Measurements from ENCODE around the gene FHIP2A. TPM values are rescaled to one million over a fixed set of nuclear protein-coding genes. Genes with fewer than 3 reads are reported as not detected.

The FHIP2A gene
- total and polyA plus RNA-seq, 2 experiments from 2014 or later = 6.7 to 11.8 TPM

- Histone ChIP-seq H3K36me3 (ENCODE audit: insufficient read depth) (peaks cover 37% of the 10 kb centered on the region), H3K27me3 (ENCODE audit: insufficient read depth) (no peaks in the 10 kb centered on the region), H2AFZ (no peak overlapping the region), H3K4me3 (no peak overlapping the region), H4K20me1 (replicated peaks; ENCODE audit: insufficient read depth) (no peaks in the 10 kb centered on the region), H3K79me2 (replicated peaks; ENCODE audit: insufficient read depth) (no peaks in the 10 kb centered on the region), H3K4me2 (no peak overlapping the region), H3K27ac (ENCODE audit: low read depth) (no peak overlapping the region), H3K9me2 (ENCODE audit: insufficient read depth) (no peaks in the 10 kb centered on the region), H3K4me1 (ENCODE audit: insufficient read depth) (no peaks in the 10 kb centered on the region), H3F3A (replicated peaks; ENCODE audit: low read depth) (no peaks in the 10 kb centered on the region)
- no peak overlapping the region for H3K4me3 Mint-ChIP-seq
- no peaks in the 10 kb centered on the region for H3K9me3 Mint-ChIP-seq
- ATAC-seq = no peak
- H3K27ac Mint-ChIP-seq = no peak overlapping the region
- H3K4me1 Mint-ChIP-seq = no peaks in the 10 kb centered on the region
- no peak for DNase-seq (ENCODE audit: low spot score)
- H3K27me3 Mint-ChIP-seq (ENCODE audit: insufficient read depth, low read depth, poor library complexity) = no peaks in the 10 kb centered on the region
- peaks cover 56% of the 10 kb centered on the region for H3K36me3 Mint-ChIP-seq (ENCODE audit: low read depth)
- TF ChIP-seq CTCF (conservative IDR thresholded peaks at IDR 0.05; ENCODE audit: low read depth in 2 of 2) (no peak), ZNF114 (CRISPR knock-in tag; IDR thresholded peaks at IDR 0.05) (no peak), EZH2phosphoT487 (IDR thresholded peaks at IDR 0.05; ENCODE audit: unreplicated experiment) (no peak), JUNB (IDR thresholded peaks at IDR 0.05; ENCODE audit: unreplicated experiment) (no peak), EZH2 (IDR thresholded peaks at IDR 0.05; ENCODE audit: low read depth, unreplicated experiment) (no peak), CREB1 (CRISPR knock-in tag; IDR thresholded peaks at IDR 0.05; ENCODE audit: low read depth) (no peak), POLR2AphosphoS5 (IDR thresholded peaks at IDR 0.05; ENCODE audit: low read depth) (no peak), ZNF331 (CRISPR knock-in tag; IDR thresholded peaks at IDR 0.05; ENCODE audit: low read depth) (no peak), STAT1 (IDR thresholded peaks at IDR 0.05; ENCODE audit: unreplicated experiment) (no peak), ETS1 (IDR thresholded peaks at IDR 0.05) (no peak), NANOG (IDR thresholded peaks at IDR 0.05; ENCODE audit: borderline replicate concordance) (no peak)
- TF ChIP-seq, protein P1, sequence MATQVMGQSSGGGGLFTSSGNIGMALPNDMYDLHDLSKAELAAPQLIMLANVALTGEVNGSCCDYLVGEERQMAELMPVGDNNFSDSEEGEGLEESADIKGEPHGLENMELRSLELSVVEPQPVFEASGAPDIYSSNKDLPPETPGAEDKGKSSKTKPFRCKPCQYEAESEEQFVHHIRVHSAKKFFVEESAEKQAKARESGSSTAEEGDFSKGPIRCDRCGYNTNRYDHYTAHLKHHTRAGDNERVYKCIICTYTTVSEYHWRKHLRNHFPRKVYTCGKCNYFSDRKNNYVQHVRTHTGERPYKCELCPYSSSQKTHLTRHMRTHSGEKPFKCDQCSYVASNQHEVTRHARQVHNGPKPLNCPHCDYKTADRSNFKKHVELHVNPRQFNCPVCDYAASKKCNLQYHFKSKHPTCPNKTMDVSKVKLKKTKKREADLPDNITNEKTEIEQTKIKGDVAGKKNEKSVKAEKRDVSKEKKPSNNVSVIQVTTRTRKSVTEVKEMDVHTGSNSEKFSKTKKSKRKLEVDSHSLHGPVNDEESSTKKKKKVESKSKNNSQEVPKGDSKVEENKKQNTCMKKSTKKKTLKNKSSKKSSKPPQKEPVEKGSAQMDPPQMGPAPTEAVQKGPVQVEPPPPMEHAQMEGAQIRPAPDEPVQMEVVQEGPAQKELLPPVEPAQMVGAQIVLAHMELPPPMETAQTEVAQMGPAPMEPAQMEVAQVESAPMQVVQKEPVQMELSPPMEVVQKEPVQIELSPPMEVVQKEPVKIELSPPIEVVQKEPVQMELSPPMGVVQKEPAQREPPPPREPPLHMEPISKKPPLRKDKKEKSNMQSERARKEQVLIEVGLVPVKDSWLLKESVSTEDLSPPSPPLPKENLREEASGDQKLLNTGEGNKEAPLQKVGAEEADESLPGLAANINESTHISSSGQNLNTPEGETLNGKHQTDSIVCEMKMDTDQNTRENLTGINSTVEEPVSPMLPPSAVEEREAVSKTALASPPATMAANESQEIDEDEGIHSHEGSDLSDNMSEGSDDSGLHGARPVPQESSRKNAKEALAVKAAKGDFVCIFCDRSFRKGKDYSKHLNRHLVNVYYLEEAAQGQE (IDR thresholded peaks at IDR 0.05; ENCODE audit: unreplicated experiment) = no peak
- TF ChIP-seq, protein P2, sequence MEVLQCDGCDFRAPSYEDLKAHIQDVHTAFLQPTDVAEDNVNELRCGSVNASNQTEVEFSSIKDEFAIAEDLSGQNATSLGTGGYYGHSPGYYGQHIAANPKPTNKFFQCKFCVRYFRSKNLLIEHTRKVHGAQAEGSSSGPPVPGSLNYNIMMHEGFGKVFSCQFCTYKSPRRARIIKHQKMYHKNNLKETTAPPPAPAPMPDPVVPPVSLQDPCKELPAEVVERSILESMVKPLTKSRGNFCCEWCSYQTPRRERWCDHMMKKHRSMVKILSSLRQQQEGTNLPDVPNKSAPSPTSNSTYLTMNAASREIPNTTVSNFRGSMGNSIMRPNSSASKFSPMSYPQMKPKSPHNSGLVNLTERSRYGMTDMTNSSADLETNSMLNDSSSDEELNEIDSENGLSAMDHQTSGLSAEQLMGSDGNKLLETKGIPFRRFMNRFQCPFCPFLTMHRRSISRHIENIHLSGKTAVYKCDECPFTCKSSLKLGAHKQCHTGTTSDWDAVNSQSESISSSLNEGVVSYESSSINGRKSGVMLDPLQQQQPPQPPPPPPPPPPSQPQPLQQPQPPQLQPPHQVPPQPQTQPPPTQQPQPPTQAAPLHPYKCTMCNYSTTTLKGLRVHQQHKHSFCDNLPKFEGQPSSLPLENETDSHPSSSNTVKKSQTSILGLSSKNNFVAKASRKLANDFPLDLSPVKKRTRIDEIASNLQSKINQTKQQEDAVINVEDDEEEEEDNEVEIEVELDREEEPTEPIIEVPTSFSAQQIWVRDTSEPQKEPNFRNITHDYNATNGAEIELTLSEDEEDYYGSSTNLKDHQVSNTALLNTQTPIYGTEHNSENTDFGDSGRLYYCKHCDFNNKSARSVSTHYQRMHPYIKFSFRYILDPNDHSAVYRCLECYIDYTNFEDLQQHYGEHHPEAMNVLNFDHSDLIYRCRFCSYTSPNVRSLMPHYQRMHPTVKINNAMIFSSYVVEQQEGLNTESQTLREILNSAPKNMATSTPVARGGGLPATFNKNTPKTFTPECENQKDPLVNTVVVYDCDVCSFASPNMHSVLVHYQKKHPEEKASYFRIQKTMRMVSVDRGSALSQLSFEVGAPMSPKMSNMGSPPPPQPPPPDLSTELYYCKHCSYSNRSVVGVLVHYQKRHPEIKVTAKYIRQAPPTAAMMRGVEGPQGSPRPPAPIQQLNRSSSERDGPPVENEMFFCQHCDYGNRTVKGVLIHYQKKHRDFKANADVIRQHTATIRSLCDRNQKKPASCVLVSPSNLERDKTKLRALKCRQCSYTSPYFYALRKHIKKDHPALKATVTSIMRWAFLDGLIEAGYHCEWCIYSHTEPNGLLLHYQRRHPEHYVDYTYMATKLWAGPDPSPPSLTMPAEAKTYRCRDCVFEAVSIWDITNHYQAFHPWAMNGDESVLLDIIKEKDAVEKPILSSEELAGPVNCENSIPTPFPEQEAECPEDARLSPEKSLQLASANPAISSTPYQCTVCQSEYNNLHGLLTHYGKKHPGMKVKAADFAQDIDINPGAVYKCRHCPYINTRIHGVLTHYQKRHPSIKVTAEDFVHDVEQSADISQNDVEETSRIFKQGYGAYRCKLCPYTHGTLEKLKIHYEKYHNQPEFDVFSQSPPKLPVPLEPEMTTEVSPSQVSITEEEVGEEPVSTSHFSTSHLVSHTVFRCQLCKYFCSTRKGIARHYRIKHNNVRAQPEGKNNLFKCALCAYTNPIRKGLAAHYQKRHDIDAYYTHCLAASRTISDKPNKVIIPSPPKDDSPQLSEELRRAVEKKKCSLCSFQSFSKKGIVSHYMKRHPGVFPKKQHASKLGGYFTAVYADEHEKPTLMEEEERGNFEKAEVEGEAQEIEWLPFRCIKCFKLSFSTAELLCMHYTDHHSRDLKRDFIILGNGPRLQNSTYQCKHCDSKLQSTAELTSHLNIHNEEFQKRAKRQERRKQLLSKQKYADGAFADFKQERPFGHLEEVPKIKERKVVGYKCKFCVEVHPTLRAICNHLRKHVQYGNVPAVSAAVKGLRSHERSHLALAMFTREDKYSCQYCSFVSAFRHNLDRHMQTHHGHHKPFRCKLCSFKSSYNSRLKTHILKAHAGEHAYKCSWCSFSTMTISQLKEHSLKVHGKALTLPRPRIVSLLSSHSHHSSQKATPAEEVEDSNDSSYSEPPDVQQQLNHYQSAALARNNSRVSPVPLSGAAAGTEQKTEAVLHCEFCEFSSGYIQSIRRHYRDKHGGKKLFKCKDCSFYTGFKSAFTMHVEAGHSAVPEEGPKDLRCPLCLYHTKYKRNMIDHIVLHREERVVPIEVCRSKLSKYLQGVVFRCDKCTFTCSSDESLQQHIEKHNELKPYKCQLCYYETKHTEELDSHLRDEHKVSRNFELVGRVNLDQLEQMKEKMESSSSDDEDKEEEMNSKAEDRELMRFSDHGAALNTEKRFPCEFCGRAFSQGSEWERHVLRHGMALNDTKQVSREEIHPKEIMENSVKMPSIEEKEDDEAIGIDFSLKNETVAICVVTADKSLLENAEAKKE (CRISPR knock-in tag; IDR thresholded peaks at IDR 0.05) = no peak
Measured at GRCh38 chr10:114845978-114846693, 24.6 kb downstream of the FHIP2A start.
